Measurements from ENCODE around the gene BRME1. TPM values are rescaled to one million over a fixed set of nuclear protein-coding genes. Genes with fewer than 3 reads are reported as not detected.
A peak's percentile ranks its signal among the peaks of the same experiment; 100 is the strongest.

Gene BRME1
- total and polyA plus RNA-seq, 10 donors = 0.97 to 3.8 (median 2.4) TPM

GRCh38 chr19:13946414-13946813 is 40.5 kb upstream of the BRME1 start:
- no peak for DNase-seq
- H3K27me3 ChIP-seq (replicated peaks in 1 of 7) = no peaks in the 10 kb centered on the region
- intact Hi-C loops (cut with DNase I; ENCODE audit: low total_unique reads) = no loop called here
- no peak overlapping the region for H3K4me3 ChIP-seq
- peaks cover 0 to 4% (median 0%) of the 10 kb centered on the region in 8 donors for H3K9me3 ChIP-seq
- 89 to 97% (median 93%) methylated on average over 4 of the region's 4 CpGs for WGBS, 5 donors
- H3K4me1 ChIP-seq = peaks cover 0 to 3% (median 0%) of the 10 kb centered on the region in 6 donors
- H3K27ac ChIP-seq = no peak overlapping the region
- H3K36me3 ChIP-seq = no peaks in the 10 kb centered on the region
- TF ChIP-seq POLR2AphosphoS5 (IDR thresholded peaks at IDR 0.05) (no peak), CTCF (IDR thresholded peaks at IDR 0.05 in 8 of 11, conservative IDR thresholded peaks at IDR 0.05 in 3 of 11) (no peak), POLR2A (IDR thresholded peaks at IDR 0.05) (no peak)

- intact Hi-C loops (cut with DNase I; ENCODE audit: low total_unique reads) = no loop called here
- 92 to 100% (median 100%) methylated on average over 1 of the region's 1 CpG for WGBS, 5 donors
- peaks cover 0 to 4% (median 0%) of the 10 kb centered on the region in 8 donors for H3K9me3 ChIP-seq
Observed at GRCh38 chr19:13942023-13942684, 36.2 kb upstream of the BRME1 start.

GRCh38 chr19:13938301-13939064 is 32.6 kb upstream of the BRME1 start, which contains the start of gene PODNL1:
Gene PODNL1 (minus strand): TSS chr19:13938417. CDS start chr19:13938181, 236 bp downstream.
- no peak within 1 kb of the TSS for H3K27ac ChIP-seq
- TF ChIP-seq CTCF (IDR thresholded peaks at IDR 0.05 in 8 of 11, conservative IDR thresholded peaks at IDR 0.05 in 3 of 11) (no peak), POLR2A (IDR thresholded peaks at IDR 0.05) (no peak), POLR2AphosphoS5 (IDR thresholded peaks at IDR 0.05) (no peak)
- H3K36me3 ChIP-seq = no peaks in the 10 kb centered on the region
- peak within 1 kb of the TSS in 1 of 8 donors; percentile 39 for H3K4me3 ChIP-seq
- peaks cover 0 to 16% (median 4%) of the 10 kb centered on the region in 6 donors for H3K4me1 ChIP-seq
- intact Hi-C loops (cut with DNase I; ENCODE audit: low total_unique reads) = no loop called here
- DNase-seq = no peak
- WGBS, 5 donors = 13 to 23% (median 14%) methylated on average over 16 to 21 of the region's 21 CpGs
- peaks cover 0 to 4% (median 0%) of the 10 kb centered on the region in 8 donors for H3K9me3 ChIP-seq
- peaks cover 0 to 36% (median 13%) of the 10 kb centered on the region in 7 donors for H3K27me3 ChIP-seq (replicated peaks in 1 of 7)

More at GRCh38 chr19:13942023-13942684, 36.2 kb upstream of the BRME1 start:
- no peak overlapping the region for H3K27ac ChIP-seq
- H3K36me3 ChIP-seq = no peaks in the 10 kb centered on the region
- H3K4me1 ChIP-seq = peaks cover 0 to 16% (median 4%) of the 10 kb centered on the region in 6 donors
- H3K27me3 ChIP-seq (replicated peaks in 1 of 7) = peaks cover 0 to 19% (median 12%) of the 10 kb centered on the region in 7 donors
- no peak for TF ChIP-seq CTCF (IDR thresholded peaks at IDR 0.05 in 8 of 11, conservative IDR thresholded peaks at IDR 0.05 in 3 of 11)
- H3K4me3 ChIP-seq = no peak overlapping the region
- DNase-seq = no peak
